Liver (tissue), 10 donors: ENCODE results near the gene ITCH. TPM values are rescaled to one million over a fixed set of nuclear protein-coding genes. Genes with fewer than 3 reads are reported as not detected.

ENCODE experiments used
- DNase-seq: peaks from one replicate; pipeline ENCODE4 v3.0.0-alpha.2; 2017; ENCODE audit warnings: low spot score
- H3K27ac ChIP-seq, 2 donors: one replicate each; pipeline ENCODE4 v1.7.0; 2013; ENCODE audit warnings: inconsistent platforms in 2 of 2, low read length in 2 of 2, control low read depth in 1 of 2, low read depth in 1 of 2, mild to moderate bottlenecking in 1 of 2
- H3K27me3 ChIP-seq, 4 donors: one replicate each; pipeline versions ENCODE4 v1.6.1 to v1.7.0; 2013; ENCODE audit warnings: low read length in 3 of 4, inconsistent platforms in 1 of 4, mild to moderate bottlenecking in 1 of 4, moderate library complexity in 1 of 4; ENCODE audit not compliant: control insufficient read depth in 4 of 4, insufficient read depth in 4 of 4
- H3K36me3 ChIP-seq, 4 donors: one replicate each; pipeline versions ENCODE4 v1.6.1 to v1.7.0; 2013; ENCODE audit warnings: low read length in 3 of 4, mild to moderate bottlenecking in 3 of 4, low read depth in 1 of 4, moderate library complexity in 1 of 4; ENCODE audit not compliant: control insufficient read depth in 4 of 4, insufficient read depth in 3 of 4
- H3K4me1 ChIP-seq, 4 donors: one replicate each; pipeline versions ENCODE4 v1.6.1 to v1.7.0; 2013; ENCODE audit warnings: low read length in 3 of 4, mild to moderate bottlenecking in 3 of 4, moderate library complexity in 1 of 4; ENCODE audit not compliant: control insufficient read depth in 4 of 4, insufficient read depth in 4 of 4
- H3K4me3 ChIP-seq, 3 donors: one replicate each; pipeline versions ENCODE4 v1.6.1 to v1.7.0; 2013; ENCODE audit warnings: low read length in 3 of 3, control low read depth in 1 of 3, low read depth in 1 of 3, mild to moderate bottlenecking in 1 of 3
- H3K9ac ChIP-seq, 2 donors: one replicate each; pipeline ENCODE4 v1.7.0; 2013; ENCODE audit warnings: low read length in 2 of 2, mild to moderate bottlenecking in 2 of 2, moderate library complexity in 2 of 2, control low read depth in 1 of 2, low read depth in 1 of 2
- H3K9me3 ChIP-seq, 4 donors: one replicate each; pipeline versions ENCODE4 v1.6.1 to v1.7.0; 2013; ENCODE audit warnings: low read length in 3 of 4; ENCODE audit not compliant: control insufficient read depth in 4 of 4
- CTCF ChIP-seq: fragments of 150-350 bp; IDR thresholded peaks from 2 replicates; pipeline ENCODE4 v1.5.1; 2017; ENCODE audit warnings: improper control_type of control experiment, low read depth, low read length; ENCODE audit not compliant: missing input control
- FOXA2 ChIP-seq: IDR thresholded peaks from 2 replicates; pipeline ENCODE4 v1.6.1; 2016; ENCODE audit warnings: antibody characterized with exemption
- RXRA ChIP-seq, 2 donors: IDR thresholded peaks; 2 replicates each; pipeline ENCODE4 v1.6.1; 2017 to 2018; ENCODE audit warnings: antibody characterized with exemption in 2 of 2, mild to moderate bottlenecking in 1 of 2
- WGBS: extraction: QIAGEN DNeasy Blood & Tissue Kit; methylation state at CpG from one replicate; pipeline ENCODE4 v1.1.7; 2013; 5-methylcytosine and 5-hydroxymethylcytosine counted together
- polyA plus RNA-seq, 2 donors: library from polyadenylated mRNA; stranded (reverse) in 1 of 2; unstranded in 1 of 2; fragments of 200-250 nt in 1 of 2; fragments of >200 nt in 1 of 2; fragmentation: Nextera tagmentation in 1 of 2; extraction: Ambion mirVana in 1 of 2; gene quantifications; one replicate each; pipeline versions ENCODE4 v1.2.1 to v1.2.3, GENCODE V29; 2013 to 2015
- small RNA-seq: library from RNA; depleted of rRNA; stranded (forward); fragments of <200 nt; gene quantifications from one replicate; pipeline ENCODE3, GENCODE V24; 2014
- total RNA-seq, 2 donors: library from RNA; depleted of rRNA; stranded (reverse); fragments of >200 nt; gene quantifications; one replicate each; pipeline ENCODE4 v1.2.3, GENCODE V29; 2014
- donor health status: healthy.
- donor health status: healthy.
- donor health status: healthy.
- donor health status: healthy.
- donor health status: healthy.

The ITCH gene
- total and polyA plus RNA-seq, 4 donors: 14.3 to 85.3 (median 25.8) TPM

GRCh38 chr20:34560614-34561013 is 197.5 kb downstream of the ITCH start:
- DNase-seq: no peak
- peaks cover 8 to 12% (median 12%) of the 10 kb centered on the region in 4 donors for H3K4me1 ChIP-seq
- H3K9ac ChIP-seq: no peak overlapping the region
- WGBS: 96% methylated on average over 7 of the region's 7 CpGs
- H3K27ac ChIP-seq: no peak overlapping the region
- no peaks in the 10 kb centered on the region for H3K36me3 ChIP-seq
- H3K4me3 ChIP-seq: no peak overlapping the region
- no peaks in the 10 kb centered on the region for H3K27me3 ChIP-seq
- no peaks in the 10 kb centered on the region for H3K9me3 ChIP-seq
- TF ChIP-seq FOXA2 (no peak), CTCF (no peak), RXRA (IDR thresholded peaks at IDR 0.05) (no peak)

Small RNA genes lying within 50 kb of the gene (small RNA-seq; reads per million reads assigned to genes)
- not detected for gene AL356299.1
- gene MIR644A: not detected
- not detected for gene RF00019

Other genes with a start within 250 kb of the ITCH start
- not detected for gene ASIP, start 121.8 kb upstream of the ITCH start, total RNA-seq
- gene ASIP, start 121.8 kb upstream of the ITCH start, polyA plus RNA-seq: under 1 TPM; 0.39 to 0.62 TPM
- gene AHCY, start 59.9 kb upstream of the ITCH start, total RNA-seq: 100 to 1,000 TPM; 105 to 122 TPM
- gene AHCY, start 59.9 kb upstream of the ITCH start, polyA plus RNA-seq: 100 to 1,000 TPM in 1 of 2 donors, 10 to 100 TPM in 1; 56.0 to 138 TPM
- gene DYNLRB1, start 153.1 kb downstream of the ITCH start, total RNA-seq: 10 to 100 TPM; 15.8 to 31.7 TPM
- 10 to 100 TPM; 57.8 to 66.9 TPM for gene DYNLRB1, start 153.1 kb downstream of the ITCH start, polyA plus RNA-seq
- gene MAP1LC3A, start 195.4 kb downstream of the ITCH start, total RNA-seq: 1 to 10 TPM; 4.9 to 6.3 TPM
- 10 to 100 TPM; 19.1 to 38.8 TPM for gene MAP1LC3A, start 195.4 kb downstream of the ITCH start, polyA plus RNA-seq